Umbilical cord (tissue), 2 donors: Measurements from ENCODE around the gene APOBEC4. TPM values are rescaled to one million over a fixed set of nuclear protein-coding genes. Genes with fewer than 3 reads are reported as not detected.
"Not testable (repeated sequence)": the region's sequence is repeated elsewhere in the genome, so short reads cannot be mapped to it uniquely, and the experiment has no call there.

Source experiments
- DNase-seq: peaks from one replicate; pipeline ENCODE4 v3.0.0-alpha.2; 2015; ENCODE audit warnings: low spot score
- total RNA-seq: library from RNA; depleted of rRNA; stranded (reverse); fragments of >200 nt; gene quantifications from one replicate; pipeline ENCODE4 v1.2.3, GENCODE V29; 2014; ENCODE audit warnings: low replicate concordance; ENCODE audit not compliant: insufficient read depth

Gene APOBEC4
- total RNA-seq, 1 donor from 2014 or later = 4.6 TPM

DNA sequence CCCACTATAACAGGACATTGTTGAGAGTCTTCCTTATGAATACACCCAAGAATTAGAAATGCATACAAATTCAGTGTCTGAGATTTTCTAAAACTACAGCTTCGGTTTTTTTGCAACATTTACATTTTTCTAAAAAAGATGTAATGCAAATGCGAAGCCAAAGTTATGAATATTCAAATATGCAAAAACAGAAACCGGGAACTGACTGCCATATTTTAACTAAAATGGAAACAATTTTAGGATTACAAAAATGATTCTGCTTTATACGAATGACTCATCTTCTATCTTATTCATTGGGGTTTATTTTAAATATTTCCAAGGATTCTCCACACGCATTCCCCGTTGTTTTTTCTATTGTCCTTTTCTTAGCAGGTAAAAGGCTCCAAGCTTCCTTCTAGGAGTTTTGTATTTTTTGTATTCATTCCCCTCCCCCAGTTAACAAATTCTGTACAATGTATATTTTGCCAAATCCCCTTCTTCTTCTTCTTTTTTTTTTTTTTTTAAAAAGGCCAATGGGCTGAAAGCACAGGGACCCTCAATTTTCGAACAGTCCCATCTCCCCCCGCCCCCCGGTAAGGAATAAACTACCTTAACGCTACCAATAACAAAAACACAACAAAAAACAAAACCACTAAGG is 18.6 kb downstream of the APOBEC4 start:
- no peak for DNase-seq

DNA sequence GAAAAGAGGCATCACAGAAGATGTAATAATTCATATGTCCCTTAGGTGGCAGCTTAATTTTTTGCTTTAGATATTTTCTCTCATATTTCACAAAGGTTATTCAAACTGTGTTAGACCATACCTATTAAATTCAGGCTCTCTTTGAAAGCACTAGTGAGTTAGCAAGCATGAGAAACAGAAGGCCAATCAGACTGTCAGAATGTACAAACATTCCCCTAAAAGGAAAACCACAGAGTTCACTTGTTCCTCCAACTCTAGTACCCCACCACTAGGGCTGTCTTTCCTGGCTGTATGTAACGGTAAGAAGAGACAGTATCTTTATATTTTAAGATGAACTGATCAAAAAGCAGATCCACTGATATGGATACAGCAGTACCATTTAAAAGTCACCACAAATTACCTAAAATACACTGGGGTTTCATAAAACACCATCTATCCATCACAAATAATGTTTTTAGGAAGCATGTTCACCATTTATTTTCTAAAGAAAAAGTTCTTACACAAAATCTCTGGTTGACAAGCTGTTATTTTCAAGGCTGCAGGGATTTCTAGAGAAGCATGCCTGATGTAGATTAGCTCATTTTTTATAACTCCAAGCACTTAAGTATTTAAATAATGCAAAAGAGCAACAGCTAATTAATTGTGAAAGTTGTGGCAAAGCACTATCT is 19.3 kb downstream of the APOBEC4 start:
- peak; percentile 84 for DNase-seq

DNA sequence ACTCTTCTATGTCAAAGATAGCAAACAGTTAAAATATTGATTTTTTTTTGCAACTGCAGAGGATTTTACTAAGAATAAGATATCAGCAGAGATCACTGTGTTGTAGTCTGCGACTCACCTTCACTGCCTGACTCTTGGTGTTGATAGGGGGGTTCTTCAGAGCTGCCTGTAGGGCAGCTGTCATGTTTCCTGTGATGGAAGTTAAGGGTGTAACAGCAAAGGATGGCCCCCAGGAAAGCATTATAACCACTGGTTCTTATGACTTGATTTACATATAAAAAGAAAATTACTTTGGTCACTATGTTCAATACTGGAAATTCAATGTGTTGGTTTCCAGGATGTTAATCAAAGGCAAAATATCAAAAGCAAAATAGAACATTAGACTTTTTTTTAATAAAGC is 20.2 kb downstream of the APOBEC4 start:
- no peak for DNase-seq

DNA sequence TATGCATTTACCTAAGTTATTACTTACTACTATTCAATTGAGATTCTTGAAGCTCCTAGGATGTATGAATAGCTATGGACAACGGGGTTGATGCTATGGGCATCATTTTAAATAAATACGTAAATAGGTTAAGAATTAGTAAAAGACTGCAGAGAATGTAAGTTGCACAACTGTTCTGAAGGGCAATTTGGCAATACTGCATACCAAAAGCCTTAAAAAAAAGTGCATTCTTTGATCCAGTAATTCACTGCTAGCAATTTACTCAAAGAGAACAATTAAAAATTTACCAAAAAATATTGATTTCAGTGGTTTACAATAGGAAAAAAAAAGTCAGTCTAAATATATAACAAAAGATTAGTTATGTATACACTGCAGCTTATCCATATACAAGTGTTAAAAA is 21.0 kb downstream of the APOBEC4 start:
- DNase-seq = peak; percentile 32

DNA sequence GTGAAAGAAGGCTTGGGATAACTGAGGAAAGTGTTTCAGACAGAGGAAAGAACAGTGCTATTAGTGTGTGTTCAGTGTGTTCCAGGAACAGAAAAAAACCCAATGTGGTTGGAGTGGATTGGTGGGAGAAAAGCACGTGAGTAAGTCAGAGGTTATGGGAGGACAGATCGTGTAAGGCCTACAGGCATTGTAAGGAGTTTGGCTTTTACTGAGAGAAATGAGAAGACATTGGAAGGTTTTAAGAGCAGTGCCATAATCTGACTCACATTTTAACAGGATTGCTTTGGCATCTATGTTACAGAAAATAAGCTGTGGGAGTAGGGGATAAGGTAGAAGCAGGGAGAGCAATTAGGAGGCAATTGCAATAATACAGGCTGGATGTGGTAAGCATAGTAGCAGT is 22.4 kb downstream of the APOBEC4 start:
- no peak for DNase-seq

DNA sequence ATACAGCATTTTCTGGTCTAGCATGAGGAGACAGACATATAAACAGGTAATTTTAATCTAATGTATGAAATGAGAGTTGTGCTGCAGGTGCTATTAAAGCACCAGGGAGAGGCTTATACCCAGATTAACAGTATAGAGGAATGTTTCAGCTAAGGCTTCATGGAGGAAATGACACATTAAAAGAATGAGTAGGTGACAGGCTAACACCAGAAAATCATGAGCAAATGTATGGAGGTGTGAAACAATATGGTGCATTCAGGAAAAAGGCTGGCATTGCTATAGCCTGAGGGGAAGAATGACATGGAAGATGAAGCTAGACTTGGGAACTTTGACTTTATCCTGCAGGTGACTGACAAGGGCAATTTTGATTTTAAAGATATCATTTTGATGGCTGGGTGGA is 24.6 kb downstream of the APOBEC4 start:
- DNase-seq = no peak

DNA sequence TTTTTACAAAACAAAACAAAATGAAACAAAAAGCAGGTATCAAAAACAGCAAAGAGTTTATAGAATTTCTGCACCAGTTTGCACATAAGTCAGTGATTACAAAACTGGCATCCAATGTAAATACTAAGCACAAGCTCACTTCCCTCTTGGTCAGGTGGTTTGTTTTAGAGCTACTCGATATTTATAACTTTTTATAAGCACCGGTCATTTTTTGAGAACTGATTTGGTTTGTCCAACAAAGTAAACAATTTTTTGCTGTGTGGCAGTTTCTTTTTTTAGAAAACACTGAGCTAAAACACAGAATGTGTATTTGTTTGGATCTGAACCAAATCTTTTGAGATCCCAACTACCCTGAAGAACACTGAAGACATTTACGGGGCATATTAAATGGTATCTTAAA is 26.9 kb downstream of the APOBEC4 start:
- DNase-seq = not testable (repeated sequence)

DNA sequence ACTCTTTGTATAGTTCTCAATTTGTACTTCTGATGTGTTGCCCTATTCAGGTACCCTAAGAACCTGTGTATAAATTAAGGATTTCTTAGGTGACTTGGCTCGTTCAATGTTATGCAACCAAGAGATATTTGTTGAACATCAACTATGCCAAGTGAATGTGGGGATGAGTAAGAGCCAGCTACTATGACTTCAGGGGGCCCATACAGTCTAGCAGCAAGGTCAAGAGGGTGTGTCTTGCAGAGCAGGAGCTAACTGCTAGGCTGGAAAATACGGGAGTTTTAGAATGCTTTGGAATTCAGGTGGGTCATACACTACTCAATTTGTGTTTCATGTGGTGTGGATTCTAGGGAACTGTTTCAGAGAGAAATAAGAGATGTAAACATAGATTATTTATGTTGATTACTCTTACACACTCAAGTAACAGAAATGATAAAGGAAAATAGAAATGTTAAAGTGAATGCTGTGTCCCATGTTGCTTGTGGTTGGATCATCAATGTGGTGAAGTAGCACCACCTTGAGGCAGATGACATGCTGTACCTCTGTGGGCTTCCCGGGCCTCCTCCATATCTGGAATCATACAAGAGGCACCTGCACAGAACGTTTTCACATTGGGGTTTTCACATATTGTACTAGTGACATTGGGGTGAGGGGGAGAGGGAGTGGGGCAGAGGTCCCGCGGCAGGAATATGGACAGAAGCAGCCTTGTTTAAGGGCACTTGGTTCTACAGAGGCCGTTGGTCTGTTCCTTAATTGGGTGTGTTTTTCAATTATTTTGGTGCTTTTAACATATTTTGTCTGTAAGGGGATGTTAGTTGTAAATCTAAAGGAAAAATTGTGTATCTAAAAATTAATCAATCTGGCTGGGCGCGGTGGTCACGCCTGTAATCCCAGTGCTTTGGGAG is 30.0 kb downstream of the APOBEC4 start:
- DNase-seq = peak; percentile 75

DNA sequence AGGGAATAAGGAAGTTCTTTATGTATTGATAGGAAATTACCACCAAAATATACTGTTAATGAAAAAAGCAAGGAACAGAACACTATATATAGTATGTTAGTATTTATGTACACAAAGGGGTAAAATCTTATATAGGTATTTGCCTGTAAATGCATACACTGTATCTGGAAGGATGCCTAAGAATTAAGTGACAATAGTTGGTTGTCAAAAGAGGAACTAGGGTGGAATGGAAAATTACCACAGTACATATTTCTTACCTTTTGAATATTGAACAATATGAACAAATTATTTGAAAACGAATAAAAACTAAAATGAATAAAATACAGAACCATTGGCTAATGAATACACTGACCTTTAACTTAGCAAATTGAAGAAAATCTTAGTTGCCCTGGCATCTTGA is 31.1 kb downstream of the APOBEC4 start:
- no peak for DNase-seq

DNA sequence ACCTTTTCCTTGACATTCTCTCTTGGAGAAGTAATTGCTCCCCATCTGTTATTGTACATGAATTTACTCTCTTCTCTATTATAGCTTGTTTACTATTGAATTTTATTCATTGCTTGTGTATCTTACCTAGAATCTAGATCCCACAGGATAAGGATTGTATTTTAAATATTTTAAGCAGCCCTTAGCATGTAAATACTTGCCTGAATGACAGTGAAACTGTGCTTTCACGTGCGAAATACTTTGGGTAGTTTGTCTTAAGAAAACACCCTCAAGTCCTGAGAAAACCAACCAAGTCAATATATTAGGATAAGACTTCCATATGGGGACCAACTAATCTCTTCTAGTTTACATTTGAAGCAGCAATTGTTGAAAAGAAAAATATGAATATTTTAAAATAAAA is 32.8 kb downstream of the APOBEC4 start:
- DNase-seq = no peak

DNA sequence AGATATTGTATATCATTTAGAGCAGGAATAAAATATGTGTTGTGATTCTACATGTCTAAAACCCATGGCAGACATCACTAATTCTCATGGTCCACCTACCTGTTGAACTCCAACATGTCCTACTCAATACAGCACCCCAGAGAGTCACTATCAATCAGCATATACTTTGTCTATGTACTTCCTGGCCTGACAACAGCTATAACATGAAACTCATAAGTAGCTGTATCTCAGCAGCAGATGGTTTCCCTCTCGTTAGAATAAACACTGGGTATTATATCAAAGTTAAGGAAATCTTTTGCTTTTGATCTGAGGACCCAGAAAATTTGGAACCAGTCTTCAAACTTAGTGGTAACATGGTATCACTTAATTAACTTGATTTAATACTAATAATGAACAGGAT is 33.3 kb downstream of the APOBEC4 start:
- DNase-seq = no peak

DNA sequence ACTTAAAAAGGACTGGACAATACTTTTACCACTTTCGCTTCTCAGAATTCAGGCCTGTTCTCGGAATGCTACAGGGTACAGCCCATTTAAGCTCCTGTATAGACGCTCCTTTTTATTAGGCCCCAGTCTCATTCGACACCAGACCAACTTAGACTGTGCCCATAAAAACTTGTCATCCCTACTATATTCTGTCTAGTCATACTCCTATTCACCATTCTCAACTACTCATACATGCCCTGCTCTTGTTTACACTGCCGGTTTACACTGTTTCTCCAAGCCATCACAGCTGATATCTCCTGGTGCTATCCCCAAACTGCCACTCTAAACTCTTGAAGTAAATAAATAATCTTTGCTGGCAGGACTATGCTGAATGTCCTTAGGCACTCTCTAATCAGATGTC is 34.9 kb downstream of the APOBEC4 start:
- DNase-seq = not testable (repeated sequence)

DNA sequence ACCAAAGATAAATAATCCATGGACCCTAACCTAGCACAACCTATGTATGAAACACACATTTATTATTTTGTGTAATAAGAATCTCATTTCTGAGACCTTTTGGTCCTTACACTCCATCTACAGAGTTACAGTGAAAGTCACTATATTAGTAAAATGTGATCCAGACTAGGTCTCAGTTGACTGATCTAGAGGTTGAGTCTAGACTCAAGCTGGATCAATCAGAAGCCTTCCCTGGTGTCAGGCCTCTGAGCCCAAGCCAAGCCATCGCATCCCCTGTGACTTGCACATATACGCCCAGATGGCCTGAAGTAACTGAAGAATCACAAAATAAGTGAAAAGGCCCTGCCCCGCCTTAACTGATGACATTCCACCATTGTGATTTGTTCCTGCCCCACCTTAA is 40.1 kb downstream of the APOBEC4 start:
- DNase-seq = not testable (repeated sequence)

DNA sequence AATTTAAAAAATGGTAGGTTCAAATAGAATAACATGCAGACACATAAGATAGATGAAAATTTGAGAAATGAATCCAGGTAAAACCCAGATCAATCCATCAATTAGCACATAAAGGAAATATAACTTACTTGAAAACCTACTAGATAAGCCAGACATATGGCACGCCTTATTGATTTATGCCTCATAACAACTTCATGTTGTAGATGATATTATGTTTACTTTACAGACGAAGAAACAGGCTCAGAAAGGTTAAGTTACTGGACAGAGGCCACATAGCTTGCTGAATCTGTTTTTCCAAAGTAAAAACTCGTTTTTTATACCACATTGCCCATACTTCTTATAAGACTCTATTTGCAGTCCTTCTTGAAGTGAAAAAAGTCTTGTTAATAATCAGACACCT is 40.7 kb downstream of the APOBEC4 start:
- no peak for DNase-seq

DNA sequence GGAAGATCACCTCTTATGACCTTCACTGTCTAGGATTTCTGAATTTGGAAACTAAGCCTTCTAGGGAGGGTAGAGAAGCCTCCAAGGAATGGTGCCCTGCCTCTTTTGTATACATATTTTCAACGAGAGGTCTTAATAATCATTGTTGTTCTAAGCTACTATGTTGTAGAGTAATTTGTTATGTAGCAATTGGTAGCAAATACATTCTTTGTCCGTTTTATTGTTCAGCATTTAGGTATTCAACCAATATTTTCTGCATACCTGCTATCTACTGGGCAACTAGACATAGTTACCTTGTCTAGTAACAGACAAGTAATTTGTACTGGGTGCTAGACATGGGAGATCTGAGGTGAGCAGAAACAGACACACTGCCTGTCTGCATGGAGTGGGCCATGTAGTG is 42.1 kb downstream of the APOBEC4 start:
- no peak for DNase-seq

DNA sequence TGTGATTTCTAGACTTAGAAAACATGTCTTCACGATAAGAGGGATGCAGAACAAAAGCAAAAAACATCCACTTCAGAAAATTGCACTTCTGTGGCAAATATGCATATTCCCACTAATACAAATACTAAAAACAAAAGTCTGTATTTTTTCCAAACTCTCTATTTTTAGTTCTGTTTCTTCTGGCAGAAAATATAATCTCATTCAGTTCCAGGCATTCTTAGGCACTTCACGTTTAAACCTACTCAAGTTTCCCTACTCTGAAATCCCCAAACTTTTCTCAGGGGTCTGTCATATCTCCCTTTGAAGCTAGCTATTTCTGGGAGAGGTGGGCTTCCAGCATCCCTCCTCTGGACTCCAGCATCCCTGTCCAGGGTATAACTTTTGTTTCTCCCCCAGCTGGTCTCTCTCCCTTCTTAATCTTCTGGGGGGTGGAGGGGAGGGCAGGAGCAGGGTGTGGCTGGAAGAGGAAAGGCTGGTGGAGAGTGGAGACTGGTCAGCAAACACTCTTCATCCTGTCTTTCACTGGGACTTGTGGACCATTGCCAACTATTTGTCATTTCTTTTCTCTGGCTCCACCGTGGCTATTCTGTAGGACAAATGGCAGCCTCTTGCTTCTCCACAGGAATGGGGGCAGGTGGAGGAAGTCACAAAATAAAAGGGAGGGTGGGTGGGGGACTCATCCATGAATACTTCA is 43.2 kb downstream of the APOBEC4 start:
- DNase-seq = no peak

DNA sequence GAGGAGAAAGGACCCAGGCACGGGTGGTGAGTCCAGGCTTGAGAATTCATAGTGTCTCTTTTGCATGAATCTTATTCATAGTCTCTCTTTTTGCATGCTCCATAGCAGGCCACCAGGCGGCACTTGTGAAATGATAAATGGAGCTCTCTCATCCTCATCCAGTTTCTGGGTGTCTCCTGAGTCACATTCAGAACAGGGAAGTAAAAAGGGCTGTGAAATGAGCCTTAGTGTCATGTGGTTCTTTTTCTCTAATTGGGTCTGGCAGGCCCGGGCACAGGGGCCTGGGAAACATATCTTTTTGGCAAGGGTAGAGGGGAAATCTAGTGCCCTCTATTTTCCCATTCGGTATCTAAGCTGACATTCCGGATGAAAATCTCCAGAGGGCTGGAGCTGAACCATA is 43.8 kb downstream of the APOBEC4 start:
- peak; percentile 83 for DNase-seq

DNA sequence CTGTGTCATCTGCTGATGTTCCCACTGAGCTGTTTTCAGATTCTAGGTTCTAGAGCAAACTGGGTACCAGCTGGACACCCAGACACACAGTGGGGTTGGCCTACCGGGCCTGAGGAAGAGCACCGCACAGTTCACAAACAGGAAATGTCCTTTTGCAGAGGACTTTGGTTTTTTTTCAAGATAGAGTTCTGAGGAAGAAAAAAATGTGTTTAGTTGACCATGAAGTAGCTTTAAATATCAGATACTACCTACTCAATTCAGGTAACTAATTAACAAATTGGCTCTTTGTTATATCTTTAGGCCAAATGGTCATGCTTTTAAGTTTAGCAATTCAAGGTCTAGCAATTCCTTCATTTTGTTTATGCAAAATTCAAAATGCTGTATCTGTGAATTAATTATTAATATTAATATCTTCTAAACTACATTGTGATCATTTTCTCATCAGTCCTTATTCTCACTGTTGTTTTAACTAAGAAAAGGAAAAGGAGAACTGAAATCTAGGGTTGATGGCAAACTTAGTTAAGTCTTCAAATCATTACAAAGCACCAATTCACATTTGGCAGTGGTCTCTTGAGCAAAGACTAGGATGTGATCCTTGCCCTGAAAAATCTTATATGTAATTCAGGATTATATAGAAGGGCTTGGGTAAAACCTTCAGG is 45.7 kb downstream of the APOBEC4 start:
- DNase-seq = no peak

DNA sequence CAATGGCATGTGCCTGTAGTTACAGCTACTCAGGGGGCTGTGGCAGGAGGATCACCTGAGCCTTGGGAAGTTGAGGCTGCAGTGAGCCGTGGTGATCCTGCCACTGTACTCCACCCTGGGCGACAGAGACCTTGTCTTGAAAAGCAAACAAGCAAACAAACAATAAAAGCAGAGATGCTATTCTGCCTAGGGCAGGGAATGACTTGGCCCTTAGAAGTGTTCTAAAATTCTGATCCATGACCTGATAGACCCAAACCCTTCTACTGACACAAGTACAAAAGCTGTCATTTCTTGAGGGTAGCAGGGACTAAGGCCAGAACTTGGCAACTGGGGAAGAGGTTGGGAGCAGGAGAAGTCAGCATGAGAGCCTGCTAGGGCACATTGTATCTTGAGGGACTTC is 47.2 kb downstream of the APOBEC4 start:
- DNase-seq = no peak

DNA sequence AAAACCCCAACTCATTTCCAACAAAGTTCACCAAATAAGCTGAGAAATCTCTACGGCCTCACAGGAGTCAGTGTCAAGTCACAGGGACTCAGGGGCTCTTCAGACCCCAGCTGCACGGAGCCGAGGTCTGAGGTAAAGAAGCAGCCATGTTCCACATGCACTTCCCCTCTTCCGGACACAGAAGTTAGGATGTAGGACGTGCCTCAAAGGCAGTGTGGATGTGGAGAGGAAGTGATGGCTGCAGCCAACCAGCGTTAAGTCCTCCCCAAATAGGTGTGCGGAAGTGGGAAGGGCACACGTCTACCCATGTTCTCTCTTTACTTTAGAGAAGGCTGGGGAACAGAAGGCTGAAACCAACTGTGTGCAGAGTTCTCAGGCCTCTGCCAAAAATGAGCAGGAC is 48.3 kb downstream of the APOBEC4 start:
- no peak for DNase-seq

DNA sequence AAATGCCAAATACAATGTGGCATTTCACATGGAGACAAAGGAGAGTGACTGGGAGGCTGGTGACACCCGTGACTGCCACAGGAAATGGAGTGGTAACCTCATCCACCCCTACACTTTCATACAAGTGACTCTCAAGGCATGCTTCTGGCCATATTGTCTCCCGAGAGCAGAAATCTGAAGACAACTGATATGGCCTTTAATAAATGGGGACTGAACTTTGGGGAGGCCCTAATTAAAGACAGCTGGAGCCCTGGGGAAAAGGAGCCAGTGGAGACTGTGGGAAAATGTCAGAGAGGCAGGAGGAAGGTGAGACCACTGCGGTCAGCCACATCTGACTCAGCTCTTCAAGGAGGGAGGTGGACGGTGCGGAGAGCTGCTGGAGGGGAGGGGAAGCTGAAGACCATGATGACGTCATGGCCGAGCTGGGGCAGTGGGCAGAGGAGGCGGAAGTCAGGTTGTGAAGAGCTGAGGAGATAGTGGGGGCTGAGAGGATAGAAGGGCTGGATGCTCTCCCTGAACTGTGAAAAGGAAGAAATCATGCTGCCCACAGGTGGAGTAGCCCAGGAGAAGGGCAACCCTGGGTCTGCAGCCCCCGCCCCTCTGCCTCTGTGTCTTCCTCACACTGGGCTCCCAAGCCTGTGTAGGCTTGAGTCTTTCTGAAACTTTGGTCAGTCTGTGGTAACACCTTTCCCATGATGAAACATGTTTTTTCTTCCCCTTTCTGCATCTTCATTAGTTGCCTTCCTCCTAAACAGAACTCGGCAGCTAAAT is 48.9 kb downstream of the APOBEC4 start:
- no peak for DNase-seq
